HL-60/S4 treated with phorbol 12-myristate 13-acetate at 8.2 ng/mL for 4 days and 3 days (cell line): ENCODE measurements around the gene CEP126.

ENCODE experiments used
- in situ Hi-C: fragments of 300-500 bp; cut with MboI; formaldehyde crosslinking; loops from 2 replicates; pipeline ENCODE4 v1.15.0; 2022; ENCODE audit warnings: low sequenced_read_pairs

CEP126 gene

GRCh38 chr11:101914738-101915426, at the start of gene CEP126:
CEP126 (plus strand) TSS chr11:101915010; CDS start chr11:101915285, 275 bp downstream.
- in situ Hi-C loops, result no loop called here

GRCh38 chr11:101866619-101867491, 48.0 kb upstream of the CEP126 start:
- in situ Hi-C loops, result no loop called here

- in situ Hi-C loops, result no loop called here
Measured at GRCh38 chr11:101867951-101868350, 46.9 kb upstream of the CEP126 start.

GRCh38 chr11:101870510-101870909, 44.3 kb upstream of the CEP126 start:
- in situ Hi-C loops, result no loop called here

GRCh38 chr11:101872171-101872882, 42.5 kb upstream of the CEP126 start:
- in situ Hi-C loops, result no loop called here

- in situ Hi-C loops, result no loop called here
Measured at GRCh38 chr11:101880222-101880621, 34.6 kb upstream of the CEP126 start.

- in situ Hi-C loops, result no loop called here
Measured at GRCh38 chr11:101881586-101881985, 33.2 kb upstream of the CEP126 start.

GRCh38 chr11:101885631-101886030, 29.2 kb upstream of the CEP126 start:
- in situ Hi-C loops, result no loop called here

- in situ Hi-C loops, result no loop called here
Measured at GRCh38 chr11:101889767-101890166, 25.0 kb upstream of the CEP126 start.

GRCh38 chr11:101894505-101894904, 20.3 kb upstream of the CEP126 start:
- in situ Hi-C loops, result no loop called here

- in situ Hi-C loops, result no loop called here
Measured at GRCh38 chr11:101907815-101908214, 7.0 kb upstream of the CEP126 start.

- in situ Hi-C loops, result no loop called here
Measured at GRCh38 chr11:101909087-101909486, 5.7 kb upstream of the CEP126 start.

GRCh38 chr11:101912823-101913284, 2.0 kb upstream of the CEP126 start:
- in situ Hi-C loops, result no loop called here

GRCh38 chr11:101913656-101914055, 1.2 kb upstream of the CEP126 start:
- in situ Hi-C loops, result no loop called here

- in situ Hi-C loops, result no loop called here
Measured at GRCh38 chr11:101914341-101914737, 471 bp upstream of the CEP126 start.

- in situ Hi-C loops, result no loop called here
Measured at GRCh38 chr11:101915791-101916291, 1.0 kb downstream of the CEP126 start.

- in situ Hi-C loops, result no loop called here
Measured at GRCh38 chr11:101916422-101916821, 1.6 kb downstream of the CEP126 start, which contains the start of gene ANGPTL5. ANGPTL5 (minus strand) TSS chr11:101916522; CDS start chr11:101907909, 8,613 bp downstream.

GRCh38 chr11:101917226-101917625, 2.4 kb downstream of the CEP126 start:
- in situ Hi-C loops, result no loop called here

- in situ Hi-C loops, result no loop called here
Measured at GRCh38 chr11:101920992-101921391, 6.2 kb downstream of the CEP126 start.

GRCh38 chr11:101923554-101923953, 8.7 kb downstream of the CEP126 start:
- in situ Hi-C loops, result no loop called here

GRCh38 chr11:101929294-101929915, 14.6 kb downstream of the CEP126 start:
- in situ Hi-C loops, result no loop called here
